Neural crest cell (in vitro differentiated cells): Measurements from ENCODE around the gene DNAJC10. TPM values are rescaled to one million over a fixed set of nuclear protein-coding genes. Genes with fewer than 3 reads are reported as not detected.
A peak's percentile ranks its signal among the peaks of the same experiment; 100 is the strongest.

Experiments used
- DNase-seq: peaks from one replicate; pipeline ENCODE4 v3.0.0; 2021; ENCODE audit warnings: low read depth, mixed read lengths, low spot score
- H3K27ac Mint-ChIP-seq: one replicate; pipeline ENCODE4 v1.8.0; 2021; ENCODE audit warnings: mild to moderate bottlenecking, mixed read lengths; ENCODE audit not compliant: unreplicated experiment
- H3K27me3 Mint-ChIP-seq: 2 replicates; pipeline ENCODE4 v1.8.0; 2021; ENCODE audit warnings: low read depth, mild to moderate bottlenecking, mixed read lengths
- H3K36me3 Mint-ChIP-seq: 2 replicates; pipeline ENCODE4 v1.8.0; 2021; ENCODE audit warnings: low read depth, mild to moderate bottlenecking, mixed read lengths
- H3K4me1 Mint-ChIP-seq: 2 replicates; pipeline ENCODE4 v1.8.0; 2021; ENCODE audit warnings: mixed read lengths
- H3K4me3 Mint-ChIP-seq: one replicate; pipeline ENCODE4 v1.8.0; 2021; ENCODE audit warnings: mild to moderate bottlenecking, mixed read lengths
- H3K9me3 Mint-ChIP-seq: 2 replicates; pipeline ENCODE4 v1.8.0; 2021; ENCODE audit warnings: mixed read lengths
- CTCF ChIP-seq: fragments of 200-600 bp; sonication (generic); conservative IDR thresholded peaks from 2 replicates; pipeline ENCODE4 v1.5.0; 2021; ENCODE audit warnings: antibody characterized with exemption, mild to moderate bottlenecking
- total RNA-seq: library from RNA; stranded (reverse); gene quantifications from 2 replicates; pipeline ENCODE4 v1.2.1, GENCODE V29; 2021

DNAJC10 gene
- total RNA-seq, 1 donor from 2014 or later, result 114 TPM

GRCh38 chr2:182821182-182821581 is 105.1 kb downstream of the DNAJC10 start:
- no peaks in the 10 kb centered on the region for H3K9me3 Mint-ChIP-seq
- TF ChIP-seq CTCF, result no peak

GRCh38 chr2:182822733-182823132 is 106.7 kb downstream of the DNAJC10 start:
- H3K27ac Mint-ChIP-seq, result no peak overlapping the region
- no peaks in the 10 kb centered on the region for H3K36me3 Mint-ChIP-seq
- no peaks in the 10 kb centered on the region for H3K27me3 Mint-ChIP-seq
- no peaks in the 10 kb centered on the region for H3K9me3 Mint-ChIP-seq
- peaks cover 41% of the 10 kb centered on the region for H3K4me1 Mint-ChIP-seq
- H3K4me3 Mint-ChIP-seq, result no peak overlapping the region
- DNase-seq, result no peak
- no peak for TF ChIP-seq CTCF

More at GRCh38 chr2:182821182-182821581, 105.1 kb downstream of the DNAJC10 start:
- H3K4me3 Mint-ChIP-seq, result no peak overlapping the region
- H3K27ac Mint-ChIP-seq, result no peak overlapping the region
- no peak for DNase-seq
- H3K36me3 Mint-ChIP-seq, result no peaks in the 10 kb centered on the region
- peaks cover 41% of the 10 kb centered on the region for H3K4me1 Mint-ChIP-seq
- H3K27me3 Mint-ChIP-seq, result no peaks in the 10 kb centered on the region

- peak overlapping the region; percentile 81 for H3K27ac Mint-ChIP-seq
- no peaks in the 10 kb centered on the region for H3K9me3 Mint-ChIP-seq
- H3K27me3 Mint-ChIP-seq, result no peaks in the 10 kb centered on the region
- H3K4me1 Mint-ChIP-seq, result peaks cover 28% of the 10 kb centered on the region
- H3K36me3 Mint-ChIP-seq, result no peaks in the 10 kb centered on the region
- H3K4me3 Mint-ChIP-seq, result no peak overlapping the region
- TF ChIP-seq CTCF, result no peak
- DNase-seq, result no peak
Observed at GRCh38 chr2:182824056-182824766, 108.2 kb downstream of the DNAJC10 start.

GRCh38 chr2:182824767-182825158 is 108.7 kb downstream of the DNAJC10 start:
- H3K36me3 Mint-ChIP-seq, result no peaks in the 10 kb centered on the region
- H3K27ac Mint-ChIP-seq, result no peak overlapping the region
- TF ChIP-seq CTCF, result no peak
- peaks cover 30% of the 10 kb centered on the region for H3K4me1 Mint-ChIP-seq
- no peaks in the 10 kb centered on the region for H3K27me3 Mint-ChIP-seq
- H3K9me3 Mint-ChIP-seq, result no peaks in the 10 kb centered on the region
- no peak for DNase-seq
- no peak overlapping the region for H3K4me3 Mint-ChIP-seq

- Mint-ChIP-seq H3K36me3 (no peaks in the 10 kb centered on the region), H3K4me3 (no peak overlapping the region), H3K27ac (no peak overlapping the region), H3K27me3 (no peaks in the 10 kb centered on the region), H3K9me3 (no peaks in the 10 kb centered on the region), H3K4me1 (peaks cover 29% of the 10 kb centered on the region)
- no peak for DNase-seq
- no peak for TF ChIP-seq CTCF
Observed at GRCh38 chr2:182826064-182826463, 110.0 kb downstream of the DNAJC10 start.
